BJ (cell line): ENCODE data around the gene RANBP3. TPM values are rescaled to one million over a fixed set of nuclear protein-coding genes. Genes with fewer than 3 reads are reported as not detected.

Experiments
- CTCF ChIA-PET: fragments of 350-600 bp; formaldehyde crosslinking; extraction: SDS; loops from one replicate; lab custom pipeline; 2021; ENCODE audit warnings: antibody characterized with exemption, inconsistent platforms; lab: Yijun Ruan, JAX
- POLR2A ChIA-PET: fragments of 300-600 bp; sonication (Branson Sonifier 250); formaldehyde crosslinking; extraction: SDS; loops from one replicate; lab custom pipeline; 2021; ENCODE audit warnings: antibody characterized with exemption; lab: Charles Lee
- DNase-seq: peaks from one replicate; pipeline ENCODE4 v3.0.0-alpha.2; 2011; ENCODE audit warnings: low read depth
- H3K27me3 ChIP-seq: 2 replicates; pipeline ENCODE4 v1.6.0; 2011; ENCODE audit warnings: low read length; ENCODE audit not compliant: control insufficient read depth, insufficient read depth
- H3K36me3 ChIP-seq: 2 replicates; pipeline ENCODE4 v1.5.1; 2011; ENCODE audit warnings: low read length; ENCODE audit not compliant: control insufficient read depth, insufficient read depth
- H3K4me3 ChIP-seq: 2 replicates; pipeline ENCODE4 v1.5.1; 2011; ENCODE audit warnings: low read depth, mild to moderate bottlenecking, control low read depth, low read length
- polyA plus RNA-seq: library from polyadenylated mRNA; depleted of rRNA; stranded (reverse); fragments of >200 nt; gene quantifications from 2 replicates; pipeline ENCODE4 v1.2.3, GENCODE V29; 2011
- TF ChIP-seq, protein P1 (sequence below): IDR thresholded peaks from 2 replicates; pipeline ENCODE4 v1.5.1; 2011; ENCODE audit warnings: low read depth, mild to moderate bottlenecking, control low read depth, inconsistent platforms, low read length, moderate library complexity; ENCODE audit not compliant: insufficient read depth

Gene RANBP3
- polyA plus RNA-seq, 1 experiment = 68.6 TPM

DNA sequence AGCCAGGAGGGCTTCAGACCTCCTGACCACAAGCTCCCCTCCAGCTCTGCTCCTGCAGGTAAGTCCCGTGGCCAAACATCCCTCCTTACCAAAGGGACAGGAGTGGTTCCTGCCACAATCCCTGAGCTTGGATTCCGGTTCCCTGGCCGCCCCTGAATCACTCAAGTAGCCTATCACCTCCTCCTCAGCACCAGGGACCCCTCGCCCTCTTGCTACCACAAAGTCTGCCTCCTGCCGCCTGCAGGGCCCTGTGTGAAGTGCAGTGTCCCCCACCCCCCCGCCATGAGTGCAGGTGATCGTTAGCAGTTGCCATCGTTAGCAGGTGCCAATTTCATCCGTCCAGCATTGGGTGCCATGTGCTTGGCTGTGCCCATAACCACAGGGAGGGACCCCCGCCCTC lies 40.8 kb upstream of the RANBP3 start:
- no peaks in the 10 kb centered on the region for H3K27me3 ChIP-seq
- TF ChIP-seq, protein P1, sequence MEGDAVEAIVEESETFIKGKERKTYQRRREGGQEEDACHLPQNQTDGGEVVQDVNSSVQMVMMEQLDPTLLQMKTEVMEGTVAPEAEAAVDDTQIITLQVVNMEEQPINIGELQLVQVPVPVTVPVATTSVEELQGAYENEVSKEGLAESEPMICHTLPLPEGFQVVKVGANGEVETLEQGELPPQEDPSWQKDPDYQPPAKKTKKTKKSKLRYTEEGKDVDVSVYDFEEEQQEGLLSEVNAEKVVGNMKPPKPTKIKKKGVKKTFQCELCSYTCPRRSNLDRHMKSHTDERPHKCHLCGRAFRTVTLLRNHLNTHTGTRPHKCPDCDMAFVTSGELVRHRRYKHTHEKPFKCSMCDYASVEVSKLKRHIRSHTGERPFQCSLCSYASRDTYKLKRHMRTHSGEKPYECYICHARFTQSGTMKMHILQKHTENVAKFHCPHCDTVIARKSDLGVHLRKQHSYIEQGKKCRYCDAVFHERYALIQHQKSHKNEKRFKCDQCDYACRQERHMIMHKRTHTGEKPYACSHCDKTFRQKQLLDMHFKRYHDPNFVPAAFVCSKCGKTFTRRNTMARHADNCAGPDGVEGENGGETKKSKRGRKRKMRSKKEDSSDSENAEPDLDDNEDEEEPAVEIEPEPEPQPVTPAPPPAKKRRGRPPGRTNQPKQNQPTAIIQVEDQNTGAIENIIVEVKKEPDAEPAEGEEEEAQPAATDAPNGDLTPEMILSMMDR = 0 out of 2 replicates have a peak, but pooled peaks have one; percentile 18
- H3K36me3 ChIP-seq = no peaks in the 10 kb centered on the region; the same call in 1 of the 2 replicates
- no peak for DNase-seq
- ChIA-PET CTCF (interaction anchor here (1.3 to 1.9 kb wide), 2 partner anchors 31 to 51 kb away, joined by 4 to 6 read pairs; no protein-coding TSS in a partner anchor), POLR2A (no interaction called here)
- H3K4me3 ChIP-seq = no peak overlapping the region

DNA sequence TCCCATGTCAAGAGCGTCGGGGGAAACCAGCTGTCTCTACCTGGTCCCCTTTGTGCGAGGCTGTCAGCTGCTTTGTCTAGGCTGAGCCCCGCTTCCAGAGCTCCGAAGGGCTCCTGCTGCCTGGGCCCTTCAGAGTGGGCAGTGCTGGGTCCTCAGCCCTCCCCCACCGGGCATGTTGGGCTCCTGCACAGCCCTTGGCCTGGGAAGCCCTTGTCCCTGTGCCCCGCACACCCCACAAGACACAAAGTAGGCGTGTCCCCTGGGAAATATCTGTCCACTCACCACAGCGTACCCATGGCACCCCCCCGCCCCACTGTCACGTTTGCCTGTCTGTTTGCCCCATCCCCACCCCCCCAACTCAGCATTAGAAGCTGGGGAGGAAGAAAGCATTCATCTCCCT lies 39.6 kb upstream of the RANBP3 start:
- Histone ChIP-seq H3K4me3 (no peak overlapping the region), H3K36me3 (peaks cover 2% of the 10 kb centered on the region), H3K27me3 (no peaks in the 10 kb centered on the region)
- DNase-seq = no peak
- TF ChIP-seq, protein P1 = no peak
- ChIA-PET CTCF (interaction anchor here (0.7 kb wide), 1 partner anchor 30 kb away, joined by 3 read pairs; no protein-coding TSS in a partner anchor), POLR2A (no interaction called here)

DNA sequence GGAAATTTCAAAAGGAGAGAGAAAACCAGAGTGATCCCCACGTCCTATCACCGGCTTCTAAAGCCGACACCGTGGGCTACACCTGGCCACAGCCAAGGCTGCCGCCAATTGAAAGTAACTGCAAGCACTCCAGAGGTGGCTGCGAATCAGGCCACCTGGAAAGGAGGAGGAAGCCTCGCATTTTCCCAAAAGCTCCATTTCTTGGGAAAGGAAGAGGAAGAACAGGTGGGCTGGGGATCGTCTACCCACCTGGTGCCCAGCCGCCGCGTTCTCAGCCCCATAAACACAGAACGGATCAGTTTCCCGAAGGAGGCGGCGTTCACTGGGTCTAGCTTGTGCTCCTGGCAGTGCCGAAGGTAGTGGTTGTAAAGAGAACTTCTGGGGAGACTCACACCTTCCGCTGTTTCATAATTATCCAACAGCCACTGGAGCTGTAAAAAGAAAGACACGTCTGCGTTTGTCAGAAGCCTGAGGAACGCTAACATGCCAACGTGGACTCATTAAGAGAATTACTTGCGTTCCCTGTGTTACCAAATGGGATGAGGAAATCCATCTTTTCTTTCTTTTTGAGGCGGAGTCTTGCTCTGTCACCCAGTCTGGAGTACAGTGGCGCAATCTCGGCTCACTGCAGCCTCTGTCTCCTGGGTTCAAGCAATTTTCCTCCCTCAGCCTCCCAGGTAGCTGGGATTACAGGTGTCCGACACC lies 38.1 kb upstream of the RANBP3 start:
- POLR2A ChIA-PET = no interaction called here

DNA sequence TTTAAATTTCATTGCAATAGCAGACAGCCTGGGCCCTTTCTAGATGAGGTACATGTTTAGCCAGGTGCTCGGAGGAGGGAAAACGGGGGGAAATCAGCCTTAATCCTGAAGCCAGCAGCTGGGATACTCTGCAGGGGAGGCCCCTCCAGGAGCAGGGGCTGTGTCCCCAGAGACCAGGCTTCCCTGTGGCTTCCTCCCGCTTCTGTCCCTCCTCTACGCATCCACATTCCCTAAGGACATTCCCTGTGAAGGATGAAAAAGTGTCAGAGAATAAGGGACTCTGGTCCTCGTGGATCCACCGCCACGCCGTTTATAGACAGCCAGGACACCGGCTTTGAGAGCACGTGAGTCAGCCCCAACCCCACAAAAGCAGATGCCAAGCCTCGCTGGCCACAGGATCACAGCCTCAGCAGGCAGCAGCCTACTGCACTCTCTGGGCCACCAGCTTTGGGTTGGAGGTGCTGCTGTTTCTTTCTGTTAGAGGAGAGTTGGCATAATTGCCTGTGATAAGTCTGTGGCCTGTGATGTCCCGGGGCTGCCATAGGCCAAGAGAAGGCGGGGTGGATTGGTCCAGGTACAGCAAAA lies 36.7 kb upstream of the RANBP3 start:
- Histone ChIP-seq H3K27me3 (no peaks in the 10 kb centered on the region), H3K4me3 (no peak overlapping the region), H3K36me3 (peaks cover 4% of the 10 kb centered on the region)
- TF ChIP-seq, protein P1 = no peak
- DNase-seq = no peak
- ChIA-PET POLR2A (no interaction called here), CTCF (interaction anchor here (1.2 to 2.6 kb wide), 4 partner anchors 8 to 47 kb away, joined by 3 to 14 read pairs (median 4); no protein-coding TSS in a partner anchor)

More for the DNA sequence above, 38.1 kb upstream of the RANBP3 start:
- peaks cover 2% of the 10 kb centered on the region for H3K36me3 ChIP-seq
- no peak overlapping the region for H3K4me3 ChIP-seq
- CTCF ChIA-PET = interaction anchor here (1.5 to 1.6 kb wide), 2 partner anchors 29 to 212 kb away, joined by 3 to 4 read pairs; no protein-coding TSS in a partner anchor
- DNase-seq = no peak
- TF ChIP-seq, protein P1 = no peak
- H3K27me3 ChIP-seq = no peaks in the 10 kb centered on the region
